Activated effector memory CD4-positive, alpha-beta T cell treated with anti-CD3 and anti-CD28 coated beads, Interleukin-2, amount 50 U/mL, for 16 hours (primary cell): Measurements from ENCODE around the gene RBFOX2.
"Not testable (repeated sequence)": the region's sequence is repeated elsewhere in the genome, so short reads cannot be mapped to it uniquely, and the experiment has no call there.

Experiments used
- DNase-seq: peaks from one replicate; pipeline ENCODE4 v3.0.0-alpha.2; 2020

Gene RBFOX2

GRCh38 chr22:35758394-35758793, 270.2 kb downstream of the RBFOX2 start:
- DNase-seq, result no peak

GRCh38 chr22:35756722-35757121, 271.9 kb downstream of the RBFOX2 start:
- no peak for DNase-seq

- no peak for DNase-seq
Measured at GRCh38 chr22:35754761-35755160, 273.9 kb downstream of the RBFOX2 start.

- DNase-seq, result no peak
Measured at GRCh38 chr22:35752863-35753189, 275.8 kb downstream of the RBFOX2 start.

- DNase-seq, result no peak
Measured at GRCh38 chr22:35752006-35752862, 276.4 kb downstream of the RBFOX2 start.

GRCh38 chr22:35749808-35750207, 278.8 kb downstream of the RBFOX2 start:
- DNase-seq, result no peak

GRCh38 chr22:35746946-35747703, 281.5 kb downstream of the RBFOX2 start:
- no peak for DNase-seq

GRCh38 chr22:35746248-35746647, 282.4 kb downstream of the RBFOX2 start:
- DNase-seq, result no peak

- DNase-seq, result no peak
Measured at GRCh38 chr22:35743326-35743860, 285.2 kb downstream of the RBFOX2 start.

GRCh38 chr22:35742342-35743100, 286.1 kb downstream of the RBFOX2 start:
- DNase-seq, result no peak

GRCh38 chr22:35740616-35741015, 288.0 kb downstream of the RBFOX2 start:
- DNase-seq, result no peak

GRCh38 chr22:35739931-35740380, 288.7 kb downstream of the RBFOX2 start:
- DNase-seq, result no peak

GRCh38 chr22:35739076-35739930, 289.3 kb downstream of the RBFOX2 start:
- DNase-seq, result no peak

- not testable (repeated sequence) for DNase-seq
Measured at GRCh38 chr22:35737886-35738285, 290.7 kb downstream of the RBFOX2 start.

GRCh38 chr22:35736701-35737100, 291.9 kb downstream of the RBFOX2 start:
- no peak for DNase-seq

GRCh38 chr22:35736166-35736565, 292.5 kb downstream of the RBFOX2 start:
- DNase-seq, result no peak

- no peak for DNase-seq
Measured at GRCh38 chr22:35735542-35735941, 293.1 kb downstream of the RBFOX2 start.

GRCh38 chr22:35734517-35734827, 294.2 kb downstream of the RBFOX2 start:
- DNase-seq, result no peak

GRCh38 chr22:35733791-35734516, 294.7 kb downstream of the RBFOX2 start:
- DNase-seq, result no peak

GRCh38 chr22:35733036-35733435, 295.6 kb downstream of the RBFOX2 start:
- no peak for DNase-seq

- DNase-seq, result no peak
Measured at GRCh38 chr22:35732116-35732515, 296.5 kb downstream of the RBFOX2 start.

- DNase-seq, result no peak
Measured at GRCh38 chr22:35731321-35731720, 297.3 kb downstream of the RBFOX2 start.
